DND-41 (cell line): ENCODE data around the gene CHPF.

Source experiments
- ATAC-seq: fragments of 200-7000 bp; cut with Tn5 transposase; 3 replicates; pipeline ENCODE4 v1.9.1; 2021; ENCODE audit warnings: low read depth; ENCODE audit not compliant: insufficient read depth
- DNase-seq: peaks from one replicate; pipeline ENCODE4 v3.0.0-alpha.2; 2020
- H2AFZ ChIP-seq: 2 replicates; pipeline ENCODE4 v1.6.0; 2012; ENCODE audit warnings: low read depth, low read length
- H3K27ac ChIP-seq: 2 replicates; pipeline ENCODE4 v1.5.1; 2012; ENCODE audit warnings: low read length, inconsistent platforms
- H3K27me3 ChIP-seq: fragments of 200-600 bp; sonication (generic); 2 replicates; pipeline ENCODE4 v1.6.0; 2012; ENCODE audit warnings: low read length, mild to moderate bottlenecking, inconsistent platforms; ENCODE audit not compliant: insufficient read depth, poor library complexity
- H3K36me3 ChIP-seq: 2 replicates; pipeline ENCODE4 v1.5.1; 2012; ENCODE audit warnings: low read length, inconsistent platforms; ENCODE audit not compliant: insufficient read depth
- H3K4me1 ChIP-seq: 2 replicates; pipeline ENCODE4 v1.5.1; 2012; ENCODE audit warnings: mild to moderate bottlenecking, low read length; ENCODE audit not compliant: insufficient read depth
- H3K4me2 ChIP-seq: 2 replicates; pipeline ENCODE4 v1.6.0; 2012; ENCODE audit warnings: mild to moderate bottlenecking, moderate library complexity, low read length, inconsistent platforms; ENCODE audit not compliant: insufficient read depth
- H3K4me3 ChIP-seq, 2 experiments: fragments of 200-600 bp in 1 of 2; shearing (Covaris generic) in 1 of 2; 2 replicates each; pipeline ENCODE4 v1.5.1; 2012 to 2016; ENCODE audit warnings: inconsistent platforms in 2 of 2, low read length in 2 of 2, mild to moderate bottlenecking in 2 of 2, low read depth in 1 of 2, moderate library complexity in 1 of 2
- H3K79me2 ChIP-seq: 2 replicates; pipeline ENCODE4 v1.6.0; 2012; ENCODE audit warnings: low read length, inconsistent platforms; ENCODE audit not compliant: insufficient read depth
- H3K9ac ChIP-seq: 2 replicates; pipeline ENCODE4 v1.6.0; 2012; ENCODE audit warnings: low read depth, mild to moderate bottlenecking, inconsistent platforms, low read length, moderate library complexity
- H3K9me3 ChIP-seq: 2 replicates; pipeline ENCODE4 v1.5.1; 2012; ENCODE audit warnings: low read length, moderate library complexity, mild to moderate bottlenecking, inconsistent platforms; ENCODE audit not compliant: insufficient read depth, severe bottlenecking
- H4K20me1 ChIP-seq: 2 replicates; pipeline ENCODE4 v1.6.0; 2012; ENCODE audit warnings: low read length; ENCODE audit not compliant: insufficient read depth
- EZH2 ChIP-seq: IDR thresholded peaks from 3 replicates; pipeline ENCODE4 v1.6.1; 2012; ENCODE audit warnings: borderline replicate concordance, low read depth, mild to moderate bottlenecking, moderate library complexity, low read length, inconsistent platforms; ENCODE audit not compliant: severe bottlenecking
- TF ChIP-seq, protein P1 (sequence below): IDR thresholded peaks from 2 replicates; pipeline ENCODE4 v1.5.1; 2012; ENCODE audit warnings: borderline replicate concordance, low read length, moderate library complexity, mild to moderate bottlenecking; ENCODE audit not compliant: poor library complexity, severe bottlenecking; ENCODE audit errors: extremely low read depth

CHPF gene

DNA sequence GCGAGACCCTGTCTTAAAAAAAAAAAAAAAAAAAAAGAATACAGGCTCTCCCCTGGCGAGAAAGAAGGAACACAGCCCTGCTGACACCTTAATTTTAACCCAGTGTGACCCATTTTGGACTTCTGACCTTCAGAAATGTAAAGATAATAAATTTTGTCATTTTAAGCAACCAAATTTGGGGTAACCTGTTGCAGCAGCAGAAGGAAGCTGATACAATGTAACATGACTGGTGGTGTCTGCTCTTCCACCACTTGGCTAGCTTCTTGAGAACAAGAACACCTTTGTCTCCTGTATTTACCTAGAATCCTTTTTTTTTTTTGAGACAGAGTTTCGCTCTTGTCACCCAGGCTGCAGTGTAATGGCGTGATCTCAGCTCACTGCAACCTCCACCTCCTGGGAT, 47.5 kb upstream of the CHPF start:
- Histone ChIP-seq H2AFZ (no peak overlapping the region), H3K4me1 (no peaks in the 10 kb centered on the region), H3K4me3 (no peak overlapping the region), H3K79me2 (no peaks in the 10 kb centered on the region), H3K4me2 (no peak overlapping the region), H3K27ac (no peak overlapping the region), H4K20me1 (no peaks in the 10 kb centered on the region), H3K27me3 (no peaks in the 10 kb centered on the region), H3K9ac (no peak overlapping the region), H3K9me3 (no peaks in the 10 kb centered on the region), H3K36me3 (no peaks in the 10 kb centered on the region)
- no peak for ATAC-seq
- DNase-seq = no peak
- TF ChIP-seq, protein P1, sequence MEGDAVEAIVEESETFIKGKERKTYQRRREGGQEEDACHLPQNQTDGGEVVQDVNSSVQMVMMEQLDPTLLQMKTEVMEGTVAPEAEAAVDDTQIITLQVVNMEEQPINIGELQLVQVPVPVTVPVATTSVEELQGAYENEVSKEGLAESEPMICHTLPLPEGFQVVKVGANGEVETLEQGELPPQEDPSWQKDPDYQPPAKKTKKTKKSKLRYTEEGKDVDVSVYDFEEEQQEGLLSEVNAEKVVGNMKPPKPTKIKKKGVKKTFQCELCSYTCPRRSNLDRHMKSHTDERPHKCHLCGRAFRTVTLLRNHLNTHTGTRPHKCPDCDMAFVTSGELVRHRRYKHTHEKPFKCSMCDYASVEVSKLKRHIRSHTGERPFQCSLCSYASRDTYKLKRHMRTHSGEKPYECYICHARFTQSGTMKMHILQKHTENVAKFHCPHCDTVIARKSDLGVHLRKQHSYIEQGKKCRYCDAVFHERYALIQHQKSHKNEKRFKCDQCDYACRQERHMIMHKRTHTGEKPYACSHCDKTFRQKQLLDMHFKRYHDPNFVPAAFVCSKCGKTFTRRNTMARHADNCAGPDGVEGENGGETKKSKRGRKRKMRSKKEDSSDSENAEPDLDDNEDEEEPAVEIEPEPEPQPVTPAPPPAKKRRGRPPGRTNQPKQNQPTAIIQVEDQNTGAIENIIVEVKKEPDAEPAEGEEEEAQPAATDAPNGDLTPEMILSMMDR = no peak
- TF ChIP-seq EZH2 = no peak

DNA sequence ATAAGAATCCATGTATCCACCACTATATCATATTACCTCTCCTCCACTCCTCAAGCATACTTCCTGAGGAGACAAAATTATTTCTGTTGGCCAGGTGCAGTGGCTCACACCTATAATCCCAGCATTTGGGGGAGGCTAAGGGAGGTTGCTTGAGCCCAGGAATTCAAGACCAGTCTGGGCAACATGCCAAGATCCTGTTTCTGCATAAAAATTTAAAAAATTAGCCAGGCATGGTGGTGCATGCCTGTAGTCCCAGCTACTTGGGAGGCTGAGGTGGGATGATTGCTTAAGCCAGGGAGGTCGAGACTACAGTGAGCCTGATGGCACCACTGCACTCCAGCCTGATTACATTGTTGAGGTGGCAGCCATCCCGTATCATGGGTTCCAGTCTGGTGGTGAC, 37.7 kb upstream of the CHPF start:
- H3K27me3 ChIP-seq = peaks cover 6% of the 10 kb centered on the region
- H3K27ac ChIP-seq = no peak overlapping the region
- no peaks in the 10 kb centered on the region for H3K9me3 ChIP-seq
- H4K20me1 ChIP-seq = no peaks in the 10 kb centered on the region
- no peak for DNase-seq
- no peak overlapping the region for H3K4me3 ChIP-seq
- TF ChIP-seq, protein P1 = no peak
- no peak for TF ChIP-seq EZH2
- no peaks in the 10 kb centered on the region for H3K36me3 ChIP-seq
- H3K9ac ChIP-seq = no peak overlapping the region
- no peak for ATAC-seq
- no peak overlapping the region for H2AFZ ChIP-seq
- no peak overlapping the region for H3K4me2 ChIP-seq
- H3K4me1 ChIP-seq = no peaks in the 10 kb centered on the region
- H3K79me2 ChIP-seq = no peaks in the 10 kb centered on the region

DNA sequence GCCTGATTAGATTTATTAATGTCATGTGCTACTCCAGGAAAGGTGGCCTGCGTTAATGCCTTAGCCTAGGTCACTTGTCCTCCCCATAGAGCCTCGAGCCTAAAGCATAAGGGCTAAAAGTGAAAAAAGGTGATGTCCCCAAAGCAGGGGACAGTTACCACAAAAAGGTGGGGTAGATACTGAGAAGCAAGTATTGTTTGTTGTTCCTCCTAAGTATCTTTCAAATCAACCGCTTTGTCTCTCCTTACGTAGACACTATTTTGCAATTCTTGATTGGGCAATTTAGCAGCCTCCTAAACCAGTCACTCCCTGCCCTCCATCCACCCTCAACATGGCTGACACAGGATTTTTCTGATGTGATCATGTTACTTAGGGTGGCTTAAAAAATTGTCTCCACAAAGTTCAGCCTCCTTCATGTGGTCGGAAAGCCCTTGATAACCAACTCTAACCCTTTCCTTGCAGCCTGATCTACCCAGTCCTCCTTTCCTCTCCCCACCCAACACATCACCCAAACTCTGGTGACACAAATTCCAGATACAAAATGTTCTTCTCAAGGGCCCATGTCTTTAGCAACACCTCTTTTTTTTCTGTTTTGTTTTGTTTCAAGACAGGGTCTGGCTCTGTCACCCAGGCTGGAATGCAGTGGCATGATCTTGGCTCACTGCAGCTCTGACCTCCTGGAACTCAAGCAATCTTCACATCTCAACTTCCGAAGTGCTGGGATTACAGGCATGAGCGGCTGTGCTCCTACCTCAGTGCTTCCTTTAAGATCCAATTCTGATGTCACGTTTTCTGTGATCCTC, 35.4 kb upstream of the CHPF start:
- no peak overlapping the region for H2AFZ ChIP-seq
- H3K4me3 ChIP-seq = no peak overlapping the region
- H3K4me2 ChIP-seq = no peak overlapping the region
- TF ChIP-seq, protein P1 = no peak
- TF ChIP-seq EZH2 = no peak
- no peak overlapping the region for H3K9ac ChIP-seq
- no peaks in the 10 kb centered on the region for H3K36me3 ChIP-seq
- DNase-seq (no peak), ATAC-seq (no peak)
- H3K9me3 ChIP-seq = no peaks in the 10 kb centered on the region
- no peak overlapping the region for H3K27ac ChIP-seq
- H3K79me2 ChIP-seq = no peaks in the 10 kb centered on the region
- peaks cover 6% of the 10 kb centered on the region for H3K27me3 ChIP-seq
- H4K20me1 ChIP-seq = no peaks in the 10 kb centered on the region
- no peaks in the 10 kb centered on the region for H3K4me1 ChIP-seq
